Measurements from ENCODE around the gene SEC23IP.

DNA sequence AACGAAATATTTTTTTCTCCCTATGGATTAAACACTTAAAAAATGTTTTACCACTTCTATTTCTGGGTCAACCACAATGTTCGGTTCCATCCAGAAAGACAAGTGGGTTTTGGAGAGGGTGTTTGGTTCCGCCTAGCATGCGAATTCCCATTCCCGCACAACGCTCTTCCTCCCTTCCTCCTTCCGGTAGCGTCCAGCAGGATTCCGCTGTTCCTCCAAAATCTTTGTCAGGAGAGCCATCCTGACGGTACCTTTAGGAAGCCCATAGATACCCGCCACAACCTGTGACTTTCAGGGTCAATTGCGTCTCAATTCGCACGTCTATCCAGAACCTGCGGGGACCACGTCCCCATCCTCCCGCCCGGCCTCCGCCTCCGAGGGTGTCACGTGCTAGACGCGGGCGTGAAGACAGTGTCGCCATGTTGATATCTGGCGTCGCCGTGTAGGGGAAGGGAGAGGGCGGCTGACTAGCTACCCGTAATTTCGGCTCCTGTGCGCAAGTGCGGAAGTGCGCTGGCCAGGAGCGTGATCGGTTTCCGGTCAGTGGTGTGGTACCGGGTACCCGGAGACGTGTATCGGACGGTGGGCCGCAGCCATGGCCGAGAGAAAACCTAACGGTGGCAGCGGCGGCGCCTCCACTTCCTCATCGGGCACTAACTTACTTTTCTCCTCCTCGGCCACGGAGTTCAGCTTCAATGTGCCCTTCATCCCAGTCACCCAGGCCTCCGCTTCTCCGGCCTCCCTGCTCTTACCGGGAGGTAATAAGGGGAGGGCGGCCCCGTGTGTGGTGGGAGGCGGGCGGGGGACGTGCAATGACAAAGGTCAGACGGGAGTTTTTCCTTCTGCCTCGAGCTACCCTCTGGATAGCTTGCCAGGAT lies at the start of gene SEC23IP:
- TF ChIP-seq, protein P1, sequence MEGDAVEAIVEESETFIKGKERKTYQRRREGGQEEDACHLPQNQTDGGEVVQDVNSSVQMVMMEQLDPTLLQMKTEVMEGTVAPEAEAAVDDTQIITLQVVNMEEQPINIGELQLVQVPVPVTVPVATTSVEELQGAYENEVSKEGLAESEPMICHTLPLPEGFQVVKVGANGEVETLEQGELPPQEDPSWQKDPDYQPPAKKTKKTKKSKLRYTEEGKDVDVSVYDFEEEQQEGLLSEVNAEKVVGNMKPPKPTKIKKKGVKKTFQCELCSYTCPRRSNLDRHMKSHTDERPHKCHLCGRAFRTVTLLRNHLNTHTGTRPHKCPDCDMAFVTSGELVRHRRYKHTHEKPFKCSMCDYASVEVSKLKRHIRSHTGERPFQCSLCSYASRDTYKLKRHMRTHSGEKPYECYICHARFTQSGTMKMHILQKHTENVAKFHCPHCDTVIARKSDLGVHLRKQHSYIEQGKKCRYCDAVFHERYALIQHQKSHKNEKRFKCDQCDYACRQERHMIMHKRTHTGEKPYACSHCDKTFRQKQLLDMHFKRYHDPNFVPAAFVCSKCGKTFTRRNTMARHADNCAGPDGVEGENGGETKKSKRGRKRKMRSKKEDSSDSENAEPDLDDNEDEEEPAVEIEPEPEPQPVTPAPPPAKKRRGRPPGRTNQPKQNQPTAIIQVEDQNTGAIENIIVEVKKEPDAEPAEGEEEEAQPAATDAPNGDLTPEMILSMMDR (IDR thresholded peaks at IDR 0.05): no peak
- TF ChIP-seq EZH2 (IDR thresholded peaks at IDR 0.05; ENCODE audit: borderline replicate concordance, insufficient read depth, low read depth, low read length, poor library complexity, severe bottlenecking): no peak

Data from B cell (primary cell).